K562 (cell line): ENCODE measurements around the gene TSPAN1. TPM values are rescaled to one million over a fixed set of nuclear protein-coding genes. Genes with fewer than 3 reads are reported as not detected.

Source experiments
- C11orf30 ChIP-seq: fragments of 450-650 bp; IDR thresholded peaks from 2 replicates; pipeline ENCODE4 v1.6.1; 2016; ENCODE audit warnings: low read depth, mild to moderate bottlenecking
- CC2D1A ChIP-seq: fragments of 450-650 bp; IDR thresholded peaks from 2 replicates; pipeline ENCODE4 v1.6.1; 2017; ENCODE audit warnings: mild to moderate bottlenecking
- CEBPB ChIP-seq: fragments of 450-650 bp; IDR thresholded peaks from 2 replicates; pipeline ENCODE4 v1.6.1; 2016; ENCODE audit warnings: missing genetic modification characterization, missing compliant biosample characterization
- DACH1 ChIP-seq: fragments of 450-650 bp; IDR thresholded peaks from 2 replicates; pipeline ENCODE4 v1.6.1; 2018; ENCODE audit not compliant: partially characterized antibody
- ELF1 ChIP-seq: fragments of 200-800 bp; sonication (Bioruptor generic); IDR thresholded peaks from 2 replicates; pipeline ENCODE4 v1.6.1; 2016; ENCODE audit warnings: missing genetic modification characterization, missing compliant biosample characterization
- KLF1 ChIP-seq: fragments of 450-650 bp; IDR thresholded peaks from 2 replicates; pipeline ENCODE4 v1.6.1; 2016; ENCODE audit warnings: missing genetic modification characterization, missing compliant biosample characterization
- NFE2 ChIP-seq: IDR thresholded peaks from 2 replicates; pipeline ENCODE4 v1.6.1; 2014; ENCODE audit warnings: antibody characterized with exemption, low read depth
- RBM34 ChIP-seq: fragments of 200-400 bp; formaldehyde crosslinking; IDR thresholded peaks from 2 replicates; pipeline ENCODE4 v1.6.1; 2018; ENCODE audit warnings: low read length, borderline replicate concordance; ENCODE audit not compliant: insufficient read depth
- SMARCC2 ChIP-seq: fragments of 450-650 bp; IDR thresholded peaks from 2 replicates; pipeline ENCODE4 v1.6.1; 2017; ENCODE audit warnings: antibody characterized with exemption, moderate library complexity, mild to moderate bottlenecking, low read depth
- SOX6 ChIP-seq: fragments of 450-650 bp; IDR thresholded peaks from 2 replicates; pipeline ENCODE4 v1.6.1; 2014; ENCODE audit warnings: mild to moderate bottlenecking
- SRSF7 ChIP-seq: fragments of 200-400 bp; formaldehyde crosslinking; optimal IDR thresholded peaks from 2 replicates; pipeline ENCODE3; 2017; ENCODE audit warnings: mild to moderate bottlenecking, low read depth, low read length
- TAF7 ChIP-seq: fragments of 450-650 bp; IDR thresholded peaks from 2 replicates; pipeline ENCODE4 v1.6.1; 2016; ENCODE audit warnings: missing genetic modification characterization, missing compliant biosample characterization
- TSC22D4 ChIP-seq: fragments of 450-650 bp; IDR thresholded peaks from 2 replicates; pipeline ENCODE4 v1.6.1; 2016; ENCODE audit warnings: missing genetic modification characterization, missing biosample characterization, control low read depth
- polyA plus RNA-seq, 8 experiments: library from polyadenylated mRNA; depleted of rRNA in 4 of 8; stranded (reverse) in 5 of 8; unstranded in 3 of 8; fragments of >200 nt; fragmentation: Nextera tagmentation in 2 of 8; fragmentation: Illumina TruSeq in 1 of 8; extraction: Ambion mirVana in 2 of 8; extraction: Trizol in 1 of 8; gene quantifications; 2 replicates each; pipeline versions ENCODE4 v1.2.1 to v1.2.3, GENCODE V29; 2011 to 2014; ENCODE audit warnings: inconsistent platforms in 1 of 8, missing spikeins in 1 of 8
- total RNA-seq, 7 experiments: library from RNA; depleted of rRNA in 6 of 7; stranded (reverse); fragments of >200 nt in 6 of 7; fragmentation: Illumina TruSeq in 2 of 7; extraction: Trizol in 2 of 7; gene quantifications; 2 replicates each; pipeline versions ENCODE4 v1.2.1 to v1.2.3, GENCODE V29; 2011 to 2021; ENCODE audit warnings: low replicate concordance in 1 of 7
- TF ChIP-seq, protein P1 (sequence below): IDR thresholded peaks from 3 replicates; pipeline ENCODE4 v1.6.1; 2011; ENCODE audit warnings: borderline replicate concordance, mild to moderate bottlenecking, moderate library complexity; ENCODE audit not compliant: insufficient read length; ENCODE audit errors: extremely low read depth
- TF ChIP-seq, protein P2 (sequence below): fragments of 450-650 bp; IDR thresholded peaks from 2 replicates; pipeline ENCODE4 v1.6.1; 2016; ENCODE audit warnings: mild to moderate bottlenecking
- TF ChIP-seq, protein P3 (sequence below): IDR thresholded peaks from 3 replicates; pipeline ENCODE4 v1.6.1; 2011; ENCODE audit warnings: borderline replicate concordance, mild to moderate bottlenecking; ENCODE audit not compliant: insufficient read length, insufficient read depth
- TF ChIP-seq, protein P4 (sequence below): fragments of 450-650 bp; conservative IDR thresholded peaks from 2 replicates; pipeline ENCODE4 v1.6.1; 2016; ENCODE audit warnings: missing genetic modification characterization, low read depth, mild to moderate bottlenecking, missing compliant biosample characterization, moderate library complexity
- TF ChIP-seq, protein P5 (sequence below): fragments of 250-450 bp; sonication (Bioruptor Pico); IDR thresholded peaks from 2 replicates; pipeline ENCODE4 v1.6.1; 2021; ENCODE audit warnings: mild to moderate bottlenecking
- TF ChIP-seq, protein P6 (sequence below): fragments of 250-450 bp; sonication (Bioruptor Pico); IDR thresholded peaks from 2 replicates; pipeline ENCODE4 v1.8.0; 2022; ENCODE audit warnings: moderate library complexity, mild to moderate bottlenecking, inconsistent platforms

Gene TSPAN1
- total and polyA plus RNA-seq, 9 of the 15 experiments (the other 6 are each of a cell fraction or from before 2014, with no cell fraction given), result 0.58 TPM; not detected in 8

DNA sequence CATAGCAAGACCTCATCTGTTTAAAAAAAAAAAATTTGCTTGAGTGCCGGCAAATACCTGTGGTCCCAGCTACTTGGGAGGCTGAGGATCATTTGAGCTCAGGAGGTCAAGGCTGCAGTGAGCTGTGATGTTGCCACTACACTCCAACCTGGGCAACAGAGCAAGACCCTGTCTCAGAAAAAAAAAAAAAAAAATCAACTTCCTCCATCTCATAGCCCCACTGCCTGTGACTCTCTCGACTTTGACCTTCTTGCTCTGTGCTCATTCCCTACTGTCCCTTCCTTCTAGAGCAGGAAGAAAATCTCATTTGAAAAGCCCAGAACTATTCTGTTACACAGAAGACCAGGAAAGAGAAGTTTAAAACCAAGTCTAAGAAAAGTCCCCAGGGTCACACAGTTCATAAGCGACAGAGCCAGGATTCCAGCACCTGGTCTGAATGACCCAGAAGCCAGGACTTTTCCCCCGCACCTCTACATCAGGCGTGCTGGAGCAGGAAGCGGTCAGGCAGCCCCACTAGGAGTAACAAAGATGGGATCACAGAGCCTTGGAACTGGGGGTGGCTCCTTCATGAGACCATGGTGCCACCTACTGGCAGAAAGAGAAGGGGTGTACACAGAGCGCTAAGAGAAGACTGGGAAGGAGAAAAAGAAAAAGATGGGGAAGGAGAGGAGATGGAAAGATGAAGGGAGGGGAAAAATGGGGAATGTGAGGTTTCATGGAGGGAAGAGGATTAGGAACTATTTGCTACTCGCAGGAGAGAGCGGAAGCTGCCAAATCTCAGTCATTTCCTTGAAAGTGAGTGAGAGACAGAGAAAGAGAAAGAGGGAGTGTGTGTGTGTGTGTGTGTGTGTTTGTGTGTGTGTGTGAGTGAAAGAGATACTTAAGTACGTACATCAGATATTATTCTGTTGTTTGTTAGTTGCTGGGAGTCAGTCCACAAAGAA lies 4.5 kb downstream of the TSPAN1 start (continued):
- TF ChIP-seq, protein P1, sequence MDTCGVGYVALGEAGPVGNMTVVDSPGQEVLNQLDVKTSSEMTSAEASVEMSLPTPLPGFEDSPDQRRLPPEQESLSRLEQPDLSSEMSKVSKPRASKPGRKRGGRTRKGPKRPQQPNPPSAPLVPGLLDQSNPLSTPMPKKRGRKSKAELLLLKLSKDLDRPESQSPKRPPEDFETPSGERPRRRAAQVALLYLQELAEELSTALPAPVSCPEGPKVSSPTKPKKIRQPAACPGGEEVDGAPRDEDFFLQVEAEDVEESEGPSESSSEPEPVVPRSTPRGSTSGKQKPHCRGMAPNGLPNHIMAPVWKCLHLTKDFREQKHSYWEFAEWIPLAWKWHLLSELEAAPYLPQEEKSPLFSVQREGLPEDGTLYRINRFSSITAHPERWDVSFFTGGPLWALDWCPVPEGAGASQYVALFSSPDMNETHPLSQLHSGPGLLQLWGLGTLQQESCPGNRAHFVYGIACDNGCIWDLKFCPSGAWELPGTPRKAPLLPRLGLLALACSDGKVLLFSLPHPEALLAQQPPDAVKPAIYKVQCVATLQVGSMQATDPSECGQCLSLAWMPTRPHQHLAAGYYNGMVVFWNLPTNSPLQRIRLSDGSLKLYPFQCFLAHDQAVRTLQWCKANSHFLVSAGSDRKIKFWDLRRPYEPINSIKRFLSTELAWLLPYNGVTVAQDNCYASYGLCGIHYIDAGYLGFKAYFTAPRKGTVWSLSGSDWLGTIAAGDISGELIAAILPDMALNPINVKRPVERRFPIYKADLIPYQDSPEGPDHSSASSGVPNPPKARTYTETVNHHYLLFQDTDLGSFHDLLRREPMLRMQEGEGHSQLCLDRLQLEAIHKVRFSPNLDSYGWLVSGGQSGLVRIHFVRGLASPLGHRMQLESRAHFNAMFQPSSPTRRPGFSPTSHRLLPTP, result no peak
- no peak for TF ChIP-seq CEBPB (tag)
- TF ChIP-seq SRSF7, result no peak
- no peak for TF ChIP-seq DACH1
- no peak for TF ChIP-seq KLF1 (tag)
- TF ChIP-seq, protein P2, sequence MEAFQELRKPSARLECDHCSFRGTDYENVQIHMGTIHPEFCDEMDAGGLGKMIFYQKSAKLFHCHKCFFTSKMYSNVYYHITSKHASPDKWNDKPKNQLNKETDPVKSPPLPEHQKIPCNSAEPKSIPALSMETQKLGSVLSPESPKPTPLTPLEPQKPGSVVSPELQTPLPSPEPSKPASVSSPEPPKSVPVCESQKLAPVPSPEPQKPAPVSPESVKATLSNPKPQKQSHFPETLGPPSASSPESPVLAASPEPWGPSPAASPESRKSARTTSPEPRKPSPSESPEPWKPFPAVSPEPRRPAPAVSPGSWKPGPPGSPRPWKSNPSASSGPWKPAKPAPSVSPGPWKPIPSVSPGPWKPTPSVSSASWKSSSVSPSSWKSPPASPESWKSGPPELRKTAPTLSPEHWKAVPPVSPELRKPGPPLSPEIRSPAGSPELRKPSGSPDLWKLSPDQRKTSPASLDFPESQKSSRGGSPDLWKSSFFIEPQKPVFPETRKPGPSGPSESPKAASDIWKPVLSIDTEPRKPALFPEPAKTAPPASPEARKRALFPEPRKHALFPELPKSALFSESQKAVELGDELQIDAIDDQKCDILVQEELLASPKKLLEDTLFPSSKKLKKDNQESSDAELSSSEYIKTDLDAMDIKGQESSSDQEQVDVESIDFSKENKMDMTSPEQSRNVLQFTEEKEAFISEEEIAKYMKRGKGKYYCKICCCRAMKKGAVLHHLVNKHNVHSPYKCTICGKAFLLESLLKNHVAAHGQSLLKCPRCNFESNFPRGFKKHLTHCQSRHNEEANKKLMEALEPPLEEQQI, result no peak
- TF ChIP-seq, protein P3, sequence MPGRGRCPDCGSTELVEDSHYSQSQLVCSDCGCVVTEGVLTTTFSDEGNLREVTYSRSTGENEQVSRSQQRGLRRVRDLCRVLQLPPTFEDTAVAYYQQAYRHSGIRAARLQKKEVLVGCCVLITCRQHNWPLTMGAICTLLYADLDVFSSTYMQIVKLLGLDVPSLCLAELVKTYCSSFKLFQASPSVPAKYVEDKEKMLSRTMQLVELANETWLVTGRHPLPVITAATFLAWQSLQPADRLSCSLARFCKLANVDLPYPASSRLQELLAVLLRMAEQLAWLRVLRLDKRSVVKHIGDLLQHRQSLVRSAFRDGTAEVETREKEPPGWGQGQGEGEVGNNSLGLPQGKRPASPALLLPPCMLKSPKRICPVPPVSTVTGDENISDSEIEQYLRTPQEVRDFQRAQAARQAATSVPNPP, result no peak
- no peak for TF ChIP-seq RBM34
- TF ChIP-seq SOX6, result no peak
- TF ChIP-seq, protein P4, sequence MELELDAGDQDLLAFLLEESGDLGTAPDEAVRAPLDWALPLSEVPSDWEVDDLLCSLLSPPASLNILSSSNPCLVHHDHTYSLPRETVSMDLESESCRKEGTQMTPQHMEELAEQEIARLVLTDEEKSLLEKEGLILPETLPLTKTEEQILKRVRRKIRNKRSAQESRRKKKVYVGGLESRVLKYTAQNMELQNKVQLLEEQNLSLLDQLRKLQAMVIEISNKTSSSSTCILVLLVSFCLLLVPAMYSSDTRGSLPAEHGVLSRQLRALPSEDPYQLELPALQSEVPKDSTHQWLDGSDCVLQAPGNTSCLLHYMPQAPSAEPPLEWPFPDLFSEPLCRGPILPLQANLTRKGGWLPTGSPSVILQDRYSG (tag), result no peak
- TF ChIP-seq, protein P5, sequence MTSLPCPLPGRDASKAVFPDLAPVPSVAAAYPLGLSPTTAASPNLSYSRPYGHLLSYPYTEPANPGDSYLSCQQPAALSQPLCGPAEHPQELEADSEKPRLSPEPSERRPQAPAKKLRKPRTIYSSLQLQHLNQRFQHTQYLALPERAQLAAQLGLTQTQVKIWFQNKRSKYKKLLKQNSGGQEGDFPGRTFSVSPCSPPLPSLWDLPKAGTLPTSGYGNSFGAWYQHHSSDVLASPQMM (CRISPR knock-in tag), result no peak
- peak; percentile 97 for TF ChIP-seq CC2D1A
- peak; percentile 60 for TF ChIP-seq ELF1 (tag)
- TF ChIP-seq, protein P6, sequence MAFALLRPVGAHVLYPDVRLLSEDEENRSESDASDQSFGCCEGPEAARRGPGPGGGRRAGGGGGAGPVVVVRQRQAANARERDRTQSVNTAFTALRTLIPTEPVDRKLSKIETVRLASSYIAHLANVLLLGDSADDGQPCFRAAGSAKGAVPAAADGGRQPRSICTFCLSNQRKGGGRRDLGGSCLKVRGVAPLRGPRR (CRISPR knock-in tag), result no peak
- no peak for TF ChIP-seq NFE2
- 0 out of 2 replicates have a peak, but pooled peaks have one; percentile 63 for TF ChIP-seq TSC22D4 (tag)
- 0 out of 2 replicates have a peak, but pooled peaks have one; percentile 41 for TF ChIP-seq SMARCC2
- no peak for TF ChIP-seq C11orf30
- no peak for TF ChIP-seq TAF7
